Activated T-cell treated with anti-CD3 and anti-CD28 coated beads for 48 hours (primary cell): ENCODE measurements around the gene CACNG5.

Experiments used
- DNase-seq: peaks from one replicate; pipeline ENCODE4 v3.0.0-alpha.2; 2020; ENCODE audit warnings: low read depth

CACNG5 gene

DNA sequence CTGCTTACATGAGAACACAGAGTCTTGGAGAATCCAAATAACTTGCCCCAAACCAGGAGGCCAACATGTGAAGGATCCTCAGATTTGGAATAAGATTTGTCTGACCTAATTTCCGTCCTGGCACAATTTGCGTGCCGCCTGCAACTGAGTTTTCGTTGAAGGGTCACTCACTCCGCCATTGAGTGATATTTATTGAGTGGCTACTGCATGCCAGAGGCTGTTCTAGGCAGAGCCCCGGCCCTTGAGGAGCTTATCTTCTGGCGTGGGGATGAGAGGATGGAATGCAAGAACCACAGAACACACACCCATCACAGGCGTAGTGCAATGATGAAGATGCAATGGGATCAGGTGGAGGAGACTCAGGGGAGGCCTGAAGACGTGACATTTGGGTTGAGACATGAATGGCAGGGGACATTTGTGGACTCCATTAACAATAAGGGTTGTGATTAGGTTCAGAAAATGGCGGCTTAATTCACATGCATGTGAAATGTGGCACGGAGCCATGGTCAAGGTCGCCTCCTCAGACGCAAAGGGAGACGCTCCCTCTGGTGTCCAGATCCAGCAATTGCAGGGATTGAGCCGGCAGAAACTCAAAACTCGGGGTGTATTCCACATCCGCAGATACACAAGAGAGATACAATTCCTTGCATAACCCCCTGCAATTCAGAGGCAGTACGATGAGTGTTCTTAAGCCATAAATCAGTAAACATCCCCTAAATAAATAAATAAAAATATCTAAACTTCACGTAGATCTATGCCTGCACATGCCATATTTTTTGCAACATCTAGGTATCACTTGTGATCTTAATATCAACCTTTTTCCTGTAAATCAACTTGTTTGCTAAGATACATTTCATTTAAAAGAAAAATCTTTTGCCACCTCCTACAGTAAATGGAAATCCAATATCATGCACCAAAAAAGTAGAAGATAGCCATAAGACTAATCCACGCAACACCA lies 71.7 kb downstream of the CACNG5 start:
- peak; percentile 63 for DNase-seq

DNA sequence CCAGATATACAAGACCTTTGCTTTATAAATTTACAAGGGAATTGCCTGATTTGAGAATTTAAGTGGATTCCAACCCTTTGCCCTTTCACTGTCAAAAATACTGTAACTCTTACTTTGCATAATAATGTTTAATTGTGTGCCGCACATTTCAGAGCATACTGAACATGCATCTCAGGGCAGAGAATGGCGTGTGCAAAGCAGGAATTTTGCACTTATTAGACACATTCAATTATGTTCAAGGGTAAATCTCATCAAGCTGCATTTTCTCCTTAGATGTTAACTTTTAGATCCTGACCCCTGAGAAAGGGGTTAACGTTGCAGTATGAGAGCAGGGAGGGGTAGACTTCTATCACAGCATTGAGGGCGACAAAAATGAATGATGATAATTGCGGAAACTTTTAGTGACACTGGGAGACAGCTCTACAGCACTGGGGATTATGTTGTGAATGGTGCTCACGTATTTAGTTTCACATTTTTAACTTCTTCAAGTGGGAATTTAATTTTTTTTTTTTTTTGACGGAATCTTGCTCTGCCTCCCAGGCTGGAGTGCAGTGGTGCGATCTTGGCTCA lies 75.0 kb downstream of the CACNG5 start:
- DNase-seq = no peak

DNA sequence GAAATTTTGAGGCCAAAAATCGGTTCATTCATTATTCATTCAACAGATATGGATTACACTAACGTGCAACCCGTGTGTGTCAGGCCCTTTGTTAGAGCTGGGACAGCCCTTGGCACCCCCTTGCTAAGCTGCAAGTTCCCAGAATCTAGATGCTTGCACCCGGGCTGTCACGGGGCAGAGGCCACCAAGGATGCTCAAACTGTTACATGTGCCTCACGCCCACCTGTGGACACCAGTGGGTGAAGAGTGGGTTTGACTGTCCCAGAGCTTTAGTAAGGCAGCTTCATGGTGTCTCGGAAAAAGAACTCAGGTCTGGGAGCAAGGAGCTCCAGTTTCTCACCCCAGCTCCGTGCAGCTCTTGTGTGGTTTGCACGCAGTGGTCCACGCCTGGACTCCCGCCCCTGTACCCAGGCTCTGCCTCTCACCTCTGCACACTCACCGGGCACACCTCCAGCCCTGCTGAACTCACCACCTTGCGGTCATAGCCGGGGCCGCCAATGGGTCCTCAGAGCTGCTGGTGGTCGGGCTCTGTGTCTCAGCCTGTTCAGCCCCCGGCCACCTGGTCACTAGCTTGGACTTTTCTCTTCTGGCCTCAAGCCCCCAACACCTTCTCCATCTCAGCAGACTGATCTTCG lies 75.9 kb downstream of the CACNG5 start:
- DNase-seq = no peak

DNA sequence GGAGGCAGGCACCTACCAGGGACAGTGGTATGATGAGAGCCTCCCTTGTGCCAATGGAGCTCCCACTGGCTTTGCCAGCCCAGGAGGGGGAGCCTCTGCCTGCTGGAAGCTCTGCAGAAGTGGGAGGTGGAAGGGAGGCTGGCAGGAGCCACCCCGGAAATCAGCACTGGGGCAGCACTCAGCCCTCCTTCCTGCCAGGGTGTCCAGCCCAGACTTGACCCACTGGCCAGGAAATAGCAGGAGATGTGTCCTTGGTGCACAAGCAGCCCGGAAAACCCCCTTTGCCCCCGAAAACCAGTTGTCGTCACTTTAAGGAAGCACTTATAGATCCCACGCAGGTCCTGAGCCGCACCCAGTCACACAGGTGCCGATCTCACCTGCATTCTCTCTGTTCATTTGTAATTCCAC lies 80.3 kb downstream of the CACNG5 start:
- DNase-seq = no peak

DNA sequence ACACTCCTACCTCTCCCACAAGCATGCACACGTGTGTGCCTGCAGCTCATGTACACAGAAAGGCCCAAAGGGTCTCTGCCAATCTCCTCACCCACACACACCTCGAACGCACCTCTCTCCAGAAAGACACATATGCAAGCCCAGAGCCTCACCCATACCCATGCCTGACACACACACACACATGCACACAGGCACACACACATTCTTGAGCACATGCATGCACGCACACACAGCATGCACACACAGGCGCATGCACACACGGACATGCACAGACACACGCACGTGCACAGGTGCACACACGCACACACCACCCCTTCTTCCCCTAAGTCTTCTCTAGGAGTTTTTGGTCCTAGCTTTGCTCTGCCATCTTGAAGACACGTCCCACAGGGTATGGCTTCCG lies 80.9 kb downstream of the CACNG5 start:
- no peak for DNase-seq

DNA sequence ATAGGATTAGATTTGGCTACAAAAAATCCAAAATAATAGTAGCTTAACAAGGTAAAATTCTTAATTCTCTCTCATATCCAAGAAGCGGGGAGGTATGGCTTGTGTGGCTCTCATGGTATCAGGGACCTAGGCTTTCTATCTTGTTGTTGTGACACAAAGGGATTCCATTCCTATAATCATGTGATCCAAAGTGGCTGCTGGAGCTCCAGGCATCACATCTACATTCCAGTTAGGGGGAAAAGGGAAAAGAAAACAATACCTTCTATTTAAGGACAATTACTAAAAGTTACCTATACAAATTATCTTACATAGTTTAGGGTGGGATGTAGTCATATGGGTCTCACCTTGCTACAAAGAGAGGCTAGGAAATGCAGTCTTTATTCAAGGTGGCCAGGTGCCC lies 82.0 kb downstream of the CACNG5 start:
- DNase-seq = no peak

DNA sequence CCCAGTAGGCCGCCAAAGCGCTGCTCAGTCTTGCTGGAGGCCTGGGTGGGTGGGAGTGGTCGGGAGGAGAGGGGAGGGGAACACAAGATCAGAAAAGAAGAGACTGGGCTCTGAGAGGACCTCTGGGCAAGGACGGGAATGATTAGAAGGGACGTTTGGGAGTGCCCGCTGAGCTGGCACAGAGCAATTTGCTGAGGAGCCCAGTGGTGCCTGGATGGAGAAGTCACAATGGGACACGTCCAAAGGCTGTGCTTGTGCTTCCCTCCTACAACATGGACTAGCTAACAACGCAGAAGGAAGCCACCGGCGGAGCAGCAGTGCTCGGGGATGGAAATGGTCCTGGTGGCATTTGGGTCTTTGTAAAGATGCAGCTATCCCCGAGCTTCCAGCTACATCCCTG lies 84.0 kb downstream of the CACNG5 start:
- no peak for DNase-seq

DNA sequence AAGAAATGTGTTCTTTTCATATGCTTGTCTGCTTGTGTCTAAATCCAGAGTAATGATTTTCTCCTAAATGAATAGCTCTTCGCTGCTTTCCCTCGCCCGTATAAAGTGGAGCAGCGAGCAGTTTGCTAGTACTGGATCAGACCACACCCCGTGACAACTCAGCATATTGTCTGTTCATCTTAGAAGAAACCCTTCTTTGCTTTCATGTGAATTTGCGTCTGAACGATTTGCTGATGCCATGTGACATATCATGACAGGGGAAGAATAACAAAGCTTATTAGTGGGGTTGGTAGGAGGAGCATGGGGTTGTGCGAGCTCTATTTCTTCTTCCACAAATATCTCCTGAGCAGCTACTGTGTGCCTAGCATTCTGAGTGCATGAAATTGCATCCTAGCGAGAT lies 85.5 kb downstream of the CACNG5 start:
- DNase-seq = no peak

DNA sequence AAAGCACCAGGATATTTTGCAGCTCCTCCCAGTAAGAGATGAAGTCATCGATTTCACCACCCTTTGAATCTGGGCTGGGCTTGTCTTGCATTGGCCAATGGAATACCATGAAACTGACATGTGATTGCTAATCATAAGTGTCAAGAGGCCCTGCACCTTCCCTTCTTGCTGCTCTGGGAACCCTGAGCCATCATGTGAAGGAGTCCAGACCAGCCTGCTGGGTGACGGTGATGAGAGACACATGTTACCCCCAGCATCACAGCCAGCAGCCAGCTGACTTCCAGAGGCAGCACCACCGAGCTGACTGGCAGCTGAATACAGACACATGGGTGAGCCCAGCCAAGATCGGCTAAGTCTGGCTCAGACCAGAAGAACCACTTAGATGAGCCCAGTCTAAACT lies 86.0 kb downstream of the CACNG5 start:
- DNase-seq = no peak

DNA sequence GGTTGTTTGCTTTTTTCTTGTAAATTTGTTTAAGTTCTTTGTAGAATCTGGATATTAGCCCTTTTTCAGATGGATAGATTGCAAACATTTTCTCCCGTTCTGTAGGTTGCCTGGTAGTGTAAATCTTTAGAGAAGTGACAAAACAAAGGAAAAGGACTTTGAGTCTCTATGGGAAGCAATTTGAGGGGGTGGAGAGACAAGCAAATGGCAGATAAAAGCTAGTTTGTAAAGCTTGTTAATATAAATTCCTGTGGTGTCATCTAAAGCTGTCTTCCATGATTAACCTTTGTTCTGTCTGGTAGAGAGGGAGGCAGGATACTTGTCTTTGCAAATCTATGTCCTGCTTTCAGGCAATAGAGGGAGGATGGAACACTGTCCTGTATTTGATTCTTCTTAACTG lies 89.0 kb downstream of the CACNG5 start:
- DNase-seq = no peak

DNA sequence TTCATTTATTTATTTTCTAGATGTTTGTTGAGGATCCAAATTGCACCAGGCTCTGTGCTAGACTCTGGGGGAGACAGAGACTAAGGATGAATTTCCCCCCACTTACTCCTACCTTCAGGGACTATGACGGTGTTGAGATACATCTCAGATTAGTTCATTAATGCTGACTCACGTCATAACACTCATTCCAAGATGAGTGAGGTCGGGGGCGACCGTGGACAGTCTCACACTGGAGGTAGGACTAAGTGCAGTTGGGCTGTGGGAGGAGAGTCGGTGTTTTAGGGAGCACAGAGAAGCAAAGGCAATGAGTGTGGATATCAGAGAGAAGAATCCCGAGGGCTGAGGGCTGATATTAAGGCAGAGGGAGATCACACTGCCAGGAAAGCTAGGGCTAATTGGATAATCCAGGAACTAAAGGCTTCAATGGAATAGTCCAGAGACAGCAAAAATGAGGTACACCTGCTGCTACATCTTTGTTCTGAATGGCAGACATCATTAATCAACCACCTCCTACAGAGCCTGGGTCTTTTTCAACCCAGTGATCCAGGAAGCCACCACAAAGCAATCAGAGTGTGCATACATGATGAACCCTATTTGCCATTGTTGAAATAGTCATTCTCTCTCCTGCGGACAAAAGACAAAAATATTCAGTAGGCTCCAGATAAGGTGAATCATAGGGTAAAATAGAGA lies 91.0 kb downstream of the CACNG5 start:
- no peak for DNase-seq

DNA sequence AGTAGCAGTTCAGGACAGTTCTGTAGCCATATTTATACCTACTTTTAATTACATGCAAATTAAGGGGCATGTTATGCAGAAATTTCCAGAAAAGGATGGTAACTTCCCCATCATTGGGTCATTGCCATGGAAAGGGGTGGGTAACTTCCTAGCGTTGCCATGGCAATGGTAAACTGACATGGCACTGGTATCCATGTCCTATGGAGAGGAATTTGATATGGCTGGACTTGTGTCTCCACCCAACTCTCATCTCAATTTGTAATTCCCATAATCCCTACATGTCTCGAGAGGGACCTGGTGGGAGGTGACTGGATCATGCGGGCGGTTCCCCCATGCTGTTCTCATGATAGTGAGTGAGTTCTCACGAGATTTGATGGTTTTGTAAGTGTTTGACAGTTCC lies 94.0 kb downstream of the CACNG5 start:
- DNase-seq = no peak

DNA sequence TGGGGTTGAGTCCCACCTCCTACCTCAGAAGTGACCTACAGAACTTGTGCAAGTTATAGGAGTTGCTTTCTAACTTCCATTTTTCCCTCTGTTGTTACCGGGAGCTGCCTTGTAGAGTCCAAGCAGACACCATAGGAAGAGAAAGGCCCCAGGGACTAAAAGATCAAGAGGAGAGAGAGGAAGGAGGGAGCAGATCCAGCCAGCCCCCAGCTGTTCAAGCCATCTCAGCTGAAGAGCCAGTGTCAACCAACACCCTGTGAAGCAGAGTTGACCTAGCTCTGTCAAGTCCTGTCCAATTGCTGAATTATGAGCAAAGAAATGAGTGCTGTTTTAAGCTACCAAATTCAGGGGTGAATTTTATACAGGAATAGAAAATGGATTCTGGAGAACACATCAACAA lies 94.7 kb downstream of the CACNG5 start:
- no peak for DNase-seq

DNA sequence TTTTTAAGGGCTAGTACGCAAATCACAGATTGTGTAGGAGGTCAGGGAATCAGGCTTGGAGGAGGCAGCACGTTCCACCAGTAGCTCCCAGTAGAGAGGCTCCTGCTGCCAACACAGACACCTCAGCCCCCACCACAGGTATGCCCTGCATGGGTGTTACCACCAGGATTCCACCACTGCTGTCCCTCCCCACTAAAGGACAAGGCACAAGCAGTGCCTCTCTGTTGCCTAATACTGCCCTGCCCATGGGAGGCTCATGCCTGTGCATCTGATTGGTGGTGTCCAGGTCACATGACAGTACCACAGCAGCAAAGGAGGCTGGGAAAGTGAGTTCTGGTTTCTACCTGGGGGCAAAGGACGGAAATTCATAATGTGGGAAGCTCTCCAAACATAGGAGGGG lies 96.0 kb downstream of the CACNG5 start:
- DNase-seq = no peak

DNA sequence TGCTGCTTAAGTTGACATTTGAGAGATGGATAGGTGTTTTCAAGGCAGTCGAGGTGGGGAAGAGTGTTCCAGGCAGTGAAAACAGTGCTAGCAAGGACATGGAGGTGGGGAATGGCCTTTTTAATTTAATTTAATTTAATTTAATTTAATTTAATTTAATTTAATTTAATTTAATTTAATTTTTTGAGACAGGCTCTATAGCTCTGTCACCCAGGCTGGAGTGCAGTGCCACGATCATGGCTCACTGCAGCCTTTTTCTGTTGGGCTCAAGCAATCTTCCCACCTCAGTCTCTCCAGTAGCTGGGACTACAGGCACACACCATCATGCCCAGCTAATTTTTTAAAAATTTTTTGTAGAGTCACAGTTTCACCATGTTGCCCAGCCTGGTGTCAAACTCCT lies 97.4 kb downstream of the CACNG5 start:
- no peak for DNase-seq

DNA sequence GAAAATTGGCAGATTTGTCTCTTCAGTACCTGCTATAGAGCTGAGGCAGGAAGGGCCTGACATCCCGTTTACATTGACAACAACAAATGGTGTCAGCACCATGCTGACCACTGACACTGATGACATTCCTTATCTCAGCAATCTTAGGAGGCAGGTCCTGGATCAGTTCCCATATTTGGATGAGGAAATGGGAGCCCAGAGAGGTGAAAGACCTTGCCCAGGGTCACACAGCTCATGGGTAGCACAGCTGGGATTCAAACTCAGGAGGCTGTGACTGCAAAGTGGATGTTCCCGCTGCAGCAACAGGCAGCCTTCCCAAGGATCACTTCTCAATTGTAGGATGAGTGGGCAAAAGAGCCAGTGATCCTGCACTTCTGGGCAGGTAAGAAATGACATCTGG lies 99.1 kb downstream of the CACNG5 start:
- no peak for DNase-seq
